SK-N-MC (cell line): ENCODE data around the gene DFFB.

ENCODE experiments used
- EZH2 ChIP-seq: fragments of 200-600 bp; sonication (generic); IDR thresholded peaks from one replicate; pipeline ENCODE4 v1.6.1; 2017; ENCODE audit warnings: antibody characterized with exemption
- POLR2AphosphoS5 ChIP-seq: IDR thresholded peaks from 2 replicates; pipeline ENCODE4 v1.6.1; 2012; ENCODE audit warnings: mild to moderate bottlenecking, low read depth, low read length, borderline replicate concordance

GRCh38 chr1:3821447-3821846, 35.8 kb upstream of the DFFB start:
- no peak for TF ChIP-seq POLR2AphosphoS5
- TF ChIP-seq EZH2: no peak
